Lower lobe of right lung (tissue), 2 donors: Measurements from ENCODE around the gene NMRK2. TPM values are rescaled to one million over a fixed set of nuclear protein-coding genes. Genes with fewer than 3 reads are reported as not detected.

Experiments used
- ATAC-seq, 2 donors: fragments of 200-7000 bp; cut with Tn5 transposase; one replicate each; pipeline ENCODE4 v1.9.1; 2020 to 2022; ENCODE audit warnings: mild to moderate bottlenecking in 2 of 2, moderate library complexity in 2 of 2
- DNase-seq: peaks from one replicate; pipeline ENCODE4 v3.0.0-alpha.2; 2020
- H3K27ac ChIP-seq: fragments of 200-600 bp; one replicate; pipeline ENCODE4 v1.8.0; 2022
- H3K27me3 ChIP-seq: fragments of 200-600 bp; one replicate; pipeline ENCODE4 v1.8.0; 2022; ENCODE audit warnings: low read depth
- H3K36me3 ChIP-seq: fragments of 200-600 bp; one replicate; pipeline ENCODE4 v1.8.0; 2022; ENCODE audit warnings: mild to moderate bottlenecking
- H3K4me1 ChIP-seq: fragments of 200-600 bp; one replicate; pipeline ENCODE4 v1.8.0; 2022
- H3K4me3 ChIP-seq: fragments of 200-600 bp; one replicate; pipeline ENCODE4 v1.8.0; 2022; ENCODE audit warnings: mild to moderate bottlenecking
- H3K9me3 ChIP-seq: fragments of 200-600 bp; one replicate; pipeline ENCODE4 v1.8.0; 2022
- CTCF ChIP-seq: fragments of 200-600 bp; IDR thresholded peaks from one replicate; pipeline ENCODE4 v1.8.0; 2022; ENCODE audit warnings: antibody characterized with exemption, mild to moderate bottlenecking
- intact Hi-C: fragments of 100-400 bp; cut with DNase I; formaldehyde crosslinking; loops from one replicate; pipeline ENCODE4 v1.11.0; 2022
- total RNA-seq: library from RNA; stranded (reverse); fragmentation: NEBNext Ultra II Directional; extraction: Animal tissue kit (Norgen Biotek cat#: 25700); gene quantifications from one replicate; pipeline ENCODE4 v1.2.1, GENCODE V29; 2021
- donor health status: DM: no; HTN: yes; CAD: no; lungs with severe emphysema.

NMRK2 gene
- total RNA-seq, 1 donor from 2014 or later = not detected

GRCh38 chr19:3908266-3909054, 24.4 kb upstream of the NMRK2 start:
- intact Hi-C loops = no loop called here
- Histone ChIP-seq H3K27me3 (no peaks in the 10 kb centered on the region), H3K9me3 (peaks cover 6% of the 10 kb centered on the region), H3K4me3 (no peak overlapping the region), H3K36me3 (no peaks in the 10 kb centered on the region), H3K4me1 (no peaks in the 10 kb centered on the region), H3K27ac (no peak overlapping the region)
- DNase-seq (no peak), ATAC-seq (no peak)
- TF ChIP-seq CTCF = no peak

GRCh38 chr19:3910105-3910504, 22.8 kb upstream of the NMRK2 start:
- no peak for ATAC-seq
- intact Hi-C loops = no loop called here

GRCh38 chr19:3914199-3914598, 18.7 kb upstream of the NMRK2 start:
- TF ChIP-seq CTCF = no peak
- Histone ChIP-seq H3K4me1 (no peaks in the 10 kb centered on the region), H3K27me3 (no peaks in the 10 kb centered on the region), H3K4me3 (no peak overlapping the region), H3K36me3 (no peaks in the 10 kb centered on the region), H3K9me3 (peaks cover 6% of the 10 kb centered on the region), H3K27ac (no peak overlapping the region)
- intact Hi-C loops = no loop called here
- DNase-seq = no peak
- no peak for ATAC-seq

More at GRCh38 chr19:3910105-3910504, 22.8 kb upstream of the NMRK2 start:
- Histone ChIP-seq H3K4me1 (no peaks in the 10 kb centered on the region), H3K36me3 (no peaks in the 10 kb centered on the region), H3K4me3 (no peak overlapping the region), H3K9me3 (peaks cover 6% of the 10 kb centered on the region), H3K27ac (no peak overlapping the region), H3K27me3 (no peaks in the 10 kb centered on the region)
- no peak for TF ChIP-seq CTCF
- no peak for DNase-seq

GRCh38 chr19:3916033-3916432, 16.8 kb upstream of the NMRK2 start:
- H3K4me3 ChIP-seq = no peak overlapping the region
- H3K27me3 ChIP-seq = no peaks in the 10 kb centered on the region
- no peaks in the 10 kb centered on the region for H3K4me1 ChIP-seq
- no peak overlapping the region for H3K27ac ChIP-seq
- intact Hi-C loops = no loop called here
- DNase-seq (no peak), ATAC-seq (no peak)
- no peak for TF ChIP-seq CTCF
- no peaks in the 10 kb centered on the region for H3K36me3 ChIP-seq
- H3K9me3 ChIP-seq = peaks cover 4% of the 10 kb centered on the region

- Histone ChIP-seq H3K36me3 (no peaks in the 10 kb centered on the region), H3K27ac (no peak overlapping the region), H3K9me3 (peaks cover 13% of the 10 kb centered on the region), H3K4me1 (no peaks in the 10 kb centered on the region), H3K27me3 (no peaks in the 10 kb centered on the region), H3K4me3 (no peak overlapping the region)
- ATAC-seq (no peak), DNase-seq (no peak)
- no peak for TF ChIP-seq CTCF
- intact Hi-C loops = no loop called here
These were observed 13.1 kb upstream of the NMRK2 start for GRCh38 chr19:3919793-3920192.
